Mesenteric fat pad (tissue), 1 donor: Measurements from ENCODE around the gene RGR. TPM values are rescaled to one million over a fixed set of nuclear protein-coding genes. Genes with fewer than 3 reads are reported as not detected.
"Not testable (repeated sequence)": the region's sequence is repeated elsewhere in the genome, so short reads cannot be mapped to it uniquely, and the experiment has no call there.

Experiments
- DNase-seq: peaks from one replicate; pipeline ENCODE4 v3.0.0-alpha.2; 2020; ENCODE audit warnings: low spot score
- total RNA-seq: library from RNA; stranded (reverse); fragmentation: NEBNext Ultra II Directional; extraction: Animal tissue kit (Norgen Biotek cat#: 25700); gene quantifications from one replicate; pipeline ENCODE4 v1.2.1, GENCODE V29; 2021
- donor health status: DM: yes; HTN: yes; CAD: no.

Gene RGR
- total RNA-seq, 1 donor from 2014 or later: not detected

- no peak for DNase-seq
These were observed 12.6 kb downstream of the RGR start for GRCh38 chr10:84257343-84258020.

DNA sequence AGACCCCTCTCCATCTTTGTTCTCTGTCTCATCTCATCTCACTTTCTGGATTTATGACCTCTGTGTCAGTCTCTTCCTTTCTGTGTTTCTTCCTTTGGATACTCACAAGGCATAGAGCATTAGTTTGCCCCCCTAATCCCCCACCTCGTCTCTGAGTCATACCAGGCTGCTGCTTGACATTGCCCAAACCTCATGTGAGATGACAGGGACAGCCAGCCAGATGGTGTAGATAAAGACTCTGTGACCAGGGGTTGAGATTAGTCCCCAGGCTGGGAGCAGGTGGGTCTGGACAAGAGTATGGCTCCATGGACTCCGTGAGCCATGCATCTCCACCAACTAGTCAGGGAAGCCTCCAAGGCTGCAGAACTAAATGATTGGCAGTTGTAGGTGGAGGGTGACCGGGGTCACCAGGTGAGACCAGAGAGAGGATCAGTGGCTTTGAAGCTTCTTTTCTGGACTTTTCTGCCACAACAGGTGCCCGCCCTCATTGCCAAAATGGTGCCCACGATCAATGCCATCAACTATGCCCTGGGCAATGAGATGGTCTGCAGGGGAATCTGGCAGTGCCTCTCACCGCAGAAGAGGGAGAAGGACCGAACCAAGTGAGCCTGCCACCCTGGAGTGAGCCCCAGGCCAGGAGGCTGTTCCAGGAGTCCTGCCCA, 13.3 kb downstream of the RGR start:
- DNase-seq: no peak

DNA sequence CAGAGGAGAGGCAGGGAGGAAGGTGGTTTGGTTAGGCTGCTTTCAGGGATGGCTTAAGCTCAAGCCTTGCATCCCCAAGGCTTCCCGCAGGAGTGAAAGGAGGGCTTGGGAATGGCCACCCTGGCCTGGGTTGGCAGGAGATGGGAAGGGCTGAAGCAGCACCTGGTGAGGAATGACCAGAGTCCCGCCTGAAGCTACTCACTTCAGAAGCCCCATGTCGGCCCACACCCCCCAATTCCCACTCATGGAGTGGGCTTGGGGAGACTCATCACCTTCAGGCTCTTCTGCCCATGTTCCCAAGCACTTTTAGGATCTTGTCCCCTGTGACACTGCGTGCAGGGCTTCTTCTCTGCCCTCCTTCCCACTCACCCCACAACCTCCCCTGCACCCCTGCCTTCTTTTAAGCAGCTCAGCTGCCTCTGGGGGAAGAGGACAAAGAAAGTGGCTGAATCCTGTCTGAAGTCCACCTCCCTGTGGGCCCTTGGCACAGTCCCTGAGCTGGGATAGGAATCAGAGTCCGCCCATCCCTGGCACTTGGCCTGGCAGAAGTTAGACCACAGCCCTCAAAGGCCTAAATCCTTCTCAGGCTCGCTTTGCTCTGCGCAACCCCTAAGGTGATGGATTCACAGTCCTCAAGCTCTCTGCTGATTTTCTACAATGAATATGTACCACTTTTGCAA, 16.5 kb downstream of the RGR start:
- no peak for DNase-seq

DNA sequence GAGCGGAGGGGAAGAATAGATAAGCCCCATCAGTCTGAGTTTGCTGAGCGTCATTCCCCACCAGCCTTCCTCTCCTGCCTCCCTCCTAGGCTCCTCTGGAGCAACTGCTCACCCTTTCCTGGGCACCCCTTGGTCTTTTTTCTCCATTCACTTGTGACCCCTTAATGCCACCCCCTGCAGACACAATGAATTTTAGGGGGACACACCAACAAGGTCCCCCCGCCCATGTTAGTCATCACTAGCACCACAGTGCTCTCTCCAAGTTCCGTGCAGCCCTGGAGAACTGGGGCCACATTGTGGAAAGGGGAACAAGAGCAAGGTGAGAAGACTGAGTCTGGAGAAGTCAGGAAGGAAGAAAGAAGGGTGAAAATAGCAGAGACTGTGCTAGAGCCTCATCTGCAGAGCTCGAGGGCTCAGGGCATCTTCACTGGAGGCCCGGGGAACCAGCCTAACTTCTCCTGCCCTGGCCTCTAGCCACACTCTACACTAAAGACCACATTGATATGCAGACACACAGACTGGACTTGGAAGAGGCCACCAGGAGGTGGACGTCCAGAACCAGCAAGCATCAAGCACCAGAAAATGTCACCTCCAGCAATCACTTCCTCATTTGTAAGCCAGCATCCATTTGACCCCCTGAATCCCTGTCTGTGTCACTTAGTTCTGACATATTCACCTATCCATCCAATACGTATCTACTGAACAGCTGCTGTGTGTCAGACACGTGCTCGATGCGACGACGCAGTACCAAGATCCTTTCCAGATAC, 17.5 kb downstream of the RGR start:
- no peak for DNase-seq

DNA sequence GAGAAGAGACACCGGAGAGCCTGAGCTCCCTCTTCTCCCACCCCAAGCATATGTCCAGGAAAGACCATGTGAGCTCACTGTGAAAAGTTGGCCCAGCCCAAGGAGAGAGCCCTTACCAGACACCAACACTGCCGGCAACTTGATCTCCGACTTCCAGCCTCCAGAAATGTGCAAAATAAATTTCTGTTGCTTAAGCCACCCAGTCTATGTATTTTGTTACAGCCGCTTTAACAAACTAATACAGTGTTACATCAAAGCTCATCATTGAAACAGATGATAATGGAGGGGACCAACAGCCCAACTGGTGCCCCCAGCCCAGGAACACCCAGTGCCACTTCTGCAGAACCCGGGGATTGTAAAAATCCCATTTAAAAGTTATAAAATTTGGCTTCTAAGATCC, 18.9 kb downstream of the RGR start:
- DNase-seq: no peak

DNA sequence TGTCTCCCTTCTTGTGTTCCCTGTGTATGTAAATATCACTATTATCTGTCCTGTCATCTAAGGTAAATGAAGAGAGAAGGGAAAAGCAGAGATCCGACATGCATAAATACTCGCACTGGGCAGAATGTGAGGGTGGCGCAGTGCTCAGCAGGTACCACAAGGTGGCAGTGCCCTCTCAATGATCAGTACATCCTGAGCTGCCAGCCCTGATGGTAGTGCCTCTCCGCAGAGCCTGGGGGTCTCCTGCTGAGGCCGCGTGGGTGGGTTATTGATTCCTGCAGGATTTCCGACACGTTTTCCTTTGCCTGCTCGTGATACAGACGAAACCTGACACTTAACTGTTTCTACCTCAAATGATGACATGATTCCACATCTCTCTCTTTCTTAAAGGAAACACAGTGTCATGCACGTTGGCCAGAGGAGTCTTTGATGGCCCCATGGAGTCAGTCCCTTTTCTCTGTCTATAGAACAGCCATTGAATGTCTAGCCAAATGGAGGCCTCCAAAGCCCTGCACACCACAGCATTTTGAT, 19.8 kb downstream of the RGR start:
- DNase-seq: no peak

GRCh38 chr10:84265418-84265817, 20.6 kb downstream of the RGR start:
- no peak for DNase-seq

GRCh38 chr10:84267503-84268126, 22.8 kb downstream of the RGR start:
- DNase-seq: no peak

DNA sequence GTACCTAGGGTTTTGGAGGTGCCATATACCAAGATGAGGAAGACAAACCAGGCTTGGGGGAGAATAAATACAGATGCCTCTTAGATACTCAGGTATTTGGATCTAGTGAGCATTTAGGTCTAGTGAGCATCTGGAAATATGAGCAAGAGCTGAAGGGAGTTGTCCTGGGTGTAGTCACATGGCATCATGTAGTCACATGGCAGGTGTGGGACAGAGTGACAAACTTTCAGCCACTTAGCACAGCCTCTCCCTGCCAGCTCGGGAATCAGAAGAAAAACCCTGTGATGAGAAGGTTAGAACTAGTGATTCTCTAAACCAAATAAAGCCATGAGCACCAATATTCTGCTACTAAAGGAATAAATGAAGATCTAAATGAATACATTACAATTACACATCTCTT, 24.3 kb downstream of the RGR start:
- no peak for DNase-seq

DNA sequence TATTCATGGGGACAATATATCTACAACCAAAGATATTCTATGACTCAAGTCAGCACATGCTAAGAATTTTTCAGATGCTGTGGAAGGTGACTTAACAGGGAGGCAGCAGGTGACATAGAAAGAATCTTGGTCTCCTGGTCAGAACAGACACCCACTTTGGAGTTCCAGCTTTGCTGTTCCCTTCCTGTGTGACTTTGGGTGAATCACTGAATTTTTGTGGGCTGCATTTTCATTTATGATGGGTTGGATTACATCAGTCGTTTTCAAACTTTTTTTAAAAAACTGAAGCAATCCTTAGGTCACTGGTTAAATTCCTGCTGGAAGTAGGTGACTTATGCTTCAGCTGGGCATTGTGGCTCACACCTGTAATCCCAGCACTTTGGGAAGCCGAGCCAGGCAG, 24.9 kb downstream of the RGR start:
- DNase-seq: no peak

GRCh38 chr10:84270708-84271107, 25.9 kb downstream of the RGR start:
- DNase-seq: no peak

DNA sequence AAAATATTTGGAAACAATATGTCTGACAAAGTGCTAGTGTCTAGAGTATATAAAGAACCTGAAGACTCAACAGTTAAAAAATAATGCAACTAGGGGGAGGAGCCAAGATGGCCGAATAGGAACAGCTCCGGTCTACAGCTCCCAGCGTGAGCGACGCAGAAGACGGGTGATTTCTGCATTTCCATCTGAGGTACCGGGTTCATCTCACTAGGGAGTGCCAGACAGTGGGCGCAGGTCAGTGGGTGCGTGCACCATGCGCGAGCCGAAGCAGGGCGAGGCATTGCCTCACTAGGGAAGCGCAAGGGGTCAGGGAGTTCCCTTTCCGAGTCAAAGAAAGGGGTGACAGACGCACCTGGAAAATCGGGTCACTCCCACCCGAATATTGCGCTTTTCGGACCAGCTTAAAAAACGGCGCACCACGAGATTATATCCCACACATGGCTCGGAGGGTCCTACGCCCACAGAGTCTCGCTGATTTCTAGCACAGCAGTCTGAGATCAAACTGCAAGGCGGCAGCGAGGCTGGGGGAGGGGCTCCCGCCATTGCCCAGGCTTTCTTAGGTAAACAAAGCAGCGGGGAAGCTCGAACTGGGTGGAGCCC, 35.1 kb downstream of the RGR start:
- not testable (repeated sequence) for DNase-seq

GRCh38 chr10:84286695-84287094, 41.8 kb downstream of the RGR start:
- no peak for DNase-seq

GRCh38 chr10:84288151-84288550, 43.3 kb downstream of the RGR start:
- no peak for DNase-seq

DNA sequence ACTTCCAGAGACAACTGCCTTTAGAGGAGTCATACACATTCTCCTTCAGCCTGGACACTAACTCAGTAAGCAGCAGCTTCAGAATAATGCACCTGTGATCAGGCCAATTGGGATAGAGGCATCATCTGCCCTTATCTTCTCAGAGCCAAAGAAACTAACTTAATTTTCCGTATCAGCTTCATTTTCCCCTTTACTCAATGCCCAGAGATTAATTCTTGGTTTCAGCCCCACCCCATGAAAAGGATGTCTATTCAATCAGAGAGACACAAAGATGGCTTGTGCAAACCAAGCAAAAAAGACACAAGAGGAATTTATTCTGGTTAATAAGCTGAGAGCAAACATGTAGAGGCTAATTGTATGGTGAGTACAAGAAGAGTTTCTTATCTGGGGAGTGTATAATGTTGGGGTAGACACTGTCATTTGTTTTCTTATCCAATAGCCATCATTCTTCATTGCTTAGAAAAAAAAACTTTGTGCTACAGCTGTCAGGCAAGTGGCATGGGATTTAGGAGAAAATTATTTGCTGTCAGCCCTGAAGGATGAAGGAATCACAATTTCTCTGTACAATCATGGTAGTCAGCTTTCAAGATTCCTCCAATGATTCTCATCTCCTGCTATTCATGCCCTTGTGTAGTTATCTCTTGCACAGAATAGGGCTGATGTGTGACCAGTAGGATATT, 44.8 kb downstream of the RGR start:
- no peak for DNase-seq

GRCh38 chr10:84290235-84290634, 45.4 kb downstream of the RGR start:
- no peak for DNase-seq

- DNase-seq: no peak
These were observed 46.5 kb downstream of the RGR start for GRCh38 chr10:84291384-84291783.

GRCh38 chr10:84292502-84292901, 47.6 kb downstream of the RGR start:
- no peak for DNase-seq

GRCh38 chr10:84293171-84293570, 48.3 kb downstream of the RGR start:
- no peak for DNase-seq

GRCh38 chr10:84293574-84294016, 48.7 kb downstream of the RGR start:
- no peak for DNase-seq
